Fibroblast of skin of scalp (primary cell): Measurements from ENCODE around the gene BCL7A. TPM values are rescaled to one million over a fixed set of nuclear protein-coding genes. Genes with fewer than 3 reads are reported as not detected.
"Not testable (repeated sequence)": the region's sequence is repeated elsewhere in the genome, so short reads cannot be mapped to it uniquely, and the experiment has no call there.

Source experiments
- DNase-seq: peaks from one replicate; pipeline ENCODE4 v3.0.0-alpha.2; 2013
- polyA plus RNA-seq, 2 experiments: library from polyadenylated mRNA; unstranded; fragments of 120-200 nt; gene quantifications; one replicate each; pipeline ENCODE4 v1.2.1, GENCODE V29; 2013; ENCODE audit not compliant: insufficient read length in 2 of 2

The BCL7A gene
- polyA plus RNA-seq (2013, experiment 1 of 2; ENCODE audit: insufficient read length): 6.9 TPM
- polyA plus RNA-seq (2013, experiment 2 of 2; ENCODE audit: insufficient read length): 7.6 TPM

DNA sequence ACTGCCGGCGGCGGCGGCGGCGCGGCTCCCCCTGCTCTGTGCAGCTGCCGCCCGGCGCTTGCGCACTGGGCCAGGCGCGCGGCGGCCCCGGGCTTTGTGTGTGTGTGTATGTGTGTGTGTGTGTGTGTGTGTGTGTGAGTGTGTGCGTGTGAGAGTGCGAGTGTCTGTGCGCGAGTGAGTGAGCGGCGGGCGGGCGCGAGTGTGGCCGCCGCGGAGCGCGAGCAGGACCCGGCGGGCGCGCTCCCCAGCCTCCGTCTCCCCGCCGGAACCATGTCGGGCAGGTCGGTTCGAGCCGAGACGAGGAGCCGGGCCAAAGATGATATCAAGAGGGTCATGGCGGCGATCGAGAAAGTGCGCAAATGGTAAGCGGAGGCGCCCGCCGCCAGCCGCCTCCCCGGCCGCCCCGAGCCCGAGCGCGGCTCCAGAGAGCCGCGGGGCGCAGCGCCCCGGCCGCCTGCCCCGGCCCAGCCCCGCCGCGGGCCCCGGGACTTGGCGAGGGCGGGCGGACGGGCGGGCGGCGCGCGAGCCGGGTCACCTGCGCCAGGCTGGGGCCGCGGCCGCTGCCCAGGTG, at the start of gene BCL7A:
Gene BCL7A, plus strand, starts transcription at position 63 of the 571 bp plus-strand sequence. Its CDS starts 208 bp downstream, at position 271.
- DNase-seq: peak; percentile 86

DNA sequence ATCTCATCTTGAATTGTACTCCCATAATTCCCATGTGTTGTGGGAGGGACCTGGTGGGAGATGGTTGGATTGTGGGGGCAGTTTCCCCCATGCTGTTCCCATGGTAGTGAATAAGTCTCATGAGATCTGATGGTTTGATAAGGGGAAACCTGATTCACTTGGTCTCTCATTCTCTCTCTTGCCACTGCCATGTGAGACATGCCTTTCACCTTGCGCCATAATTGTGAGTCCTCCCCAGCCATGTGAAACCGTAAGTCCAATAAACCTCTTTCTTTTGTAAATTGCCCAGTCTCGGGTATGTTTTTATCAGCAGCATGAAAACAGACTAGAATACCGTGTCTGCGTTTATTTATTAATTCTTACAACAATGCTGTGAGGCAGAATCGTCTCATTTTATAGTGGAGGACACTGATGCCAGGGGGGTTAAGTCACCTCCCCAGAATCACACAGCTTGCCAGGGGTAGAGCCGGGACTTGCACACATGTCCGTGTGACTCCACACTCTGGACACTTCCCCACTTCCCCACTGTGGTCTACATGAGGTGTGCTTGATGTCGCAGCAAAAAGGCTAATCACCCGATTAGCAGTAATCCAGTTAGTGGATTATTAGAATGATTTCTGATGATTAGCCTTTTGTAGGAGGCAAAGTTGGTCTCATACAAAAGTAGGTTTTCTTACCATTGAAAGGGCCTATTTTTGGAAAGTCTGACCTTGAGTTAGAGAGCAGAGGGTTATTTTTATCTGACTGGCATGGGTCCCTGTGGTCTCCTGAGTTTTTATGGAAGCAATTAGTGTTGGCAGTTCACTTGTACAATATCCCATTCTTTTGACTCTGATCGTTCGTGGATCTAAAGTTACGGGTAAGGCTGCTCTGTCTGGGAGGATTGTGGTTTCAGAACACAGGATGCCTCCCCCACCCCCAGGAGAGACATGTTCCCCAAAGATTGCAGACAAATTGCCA, 47.4 kb upstream of the BCL7A start:
- DNase-seq: no peak

DNA sequence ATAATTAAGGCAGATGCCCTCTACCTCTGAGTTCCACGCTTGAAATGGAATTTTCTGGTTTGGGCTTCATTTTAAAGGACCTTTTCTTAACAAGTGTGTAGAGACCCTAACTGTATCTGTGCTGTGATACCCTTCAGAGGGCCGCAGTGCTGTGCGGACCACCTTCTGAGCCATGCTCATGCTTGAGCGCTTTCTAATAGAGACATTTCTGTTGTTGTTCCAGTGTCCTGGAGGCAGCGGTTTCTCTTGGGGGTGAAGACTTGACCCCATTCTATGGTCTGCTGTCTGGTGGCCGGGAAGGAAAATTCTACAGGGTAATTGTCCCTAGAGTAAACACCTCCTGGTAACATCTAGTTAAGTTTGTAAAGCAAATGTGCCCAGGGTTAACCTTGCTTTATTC, 46.7 kb upstream of the BCL7A start:
- no peak for DNase-seq

DNA sequence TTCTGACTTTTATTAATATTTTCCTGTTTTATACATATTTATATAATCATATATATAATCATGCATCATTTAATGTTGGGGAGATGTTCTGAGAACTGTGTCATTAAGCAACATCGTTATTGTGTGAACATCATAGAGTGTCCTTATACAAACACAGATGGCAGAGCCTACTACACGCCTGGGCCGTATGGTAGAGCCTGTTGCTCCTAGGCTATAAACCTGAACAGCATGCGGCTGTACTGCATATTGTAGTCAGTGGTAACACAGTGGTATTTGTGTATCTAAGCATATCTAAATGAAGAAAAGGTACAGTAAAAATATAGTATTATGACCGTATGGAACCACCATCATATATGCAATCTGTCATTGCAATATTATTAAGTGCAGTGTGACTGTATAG, 44.7 kb upstream of the BCL7A start:
- no peak for DNase-seq

DNA sequence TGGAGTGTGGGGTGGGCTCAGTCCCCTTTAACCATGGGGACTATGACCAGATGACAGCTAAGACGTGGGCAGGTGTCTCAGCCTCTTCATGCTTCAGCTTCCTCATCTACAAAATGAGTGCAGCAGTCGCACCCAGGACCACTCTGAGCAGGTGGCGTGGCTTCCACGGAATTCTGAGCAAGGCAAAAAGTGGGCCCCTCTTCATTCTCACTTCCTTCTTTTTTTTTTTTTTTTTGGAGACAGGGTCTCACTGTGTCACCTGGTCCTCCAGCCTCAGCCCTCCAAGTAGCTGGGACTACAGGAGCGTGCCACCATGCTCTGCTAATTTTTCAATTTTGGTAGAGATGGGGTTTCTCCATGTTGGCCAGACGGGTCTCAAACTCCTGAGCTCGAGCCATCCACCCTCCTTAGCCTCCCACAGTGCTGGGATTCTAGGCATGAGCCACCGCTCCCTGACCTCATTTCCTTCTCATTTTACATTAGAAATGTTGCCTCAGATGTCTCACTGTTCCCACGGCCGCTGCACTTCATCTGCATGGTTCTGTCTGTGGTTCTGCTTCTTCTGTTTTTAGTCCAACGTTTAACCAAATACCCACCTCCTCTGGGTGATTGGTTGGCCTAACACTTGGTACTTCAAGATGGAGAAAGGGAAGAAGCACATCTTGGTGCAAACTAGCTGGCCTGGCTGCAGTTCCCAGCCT, 41.3 kb upstream of the BCL7A start:
- peak; percentile 45 for DNase-seq

DNA sequence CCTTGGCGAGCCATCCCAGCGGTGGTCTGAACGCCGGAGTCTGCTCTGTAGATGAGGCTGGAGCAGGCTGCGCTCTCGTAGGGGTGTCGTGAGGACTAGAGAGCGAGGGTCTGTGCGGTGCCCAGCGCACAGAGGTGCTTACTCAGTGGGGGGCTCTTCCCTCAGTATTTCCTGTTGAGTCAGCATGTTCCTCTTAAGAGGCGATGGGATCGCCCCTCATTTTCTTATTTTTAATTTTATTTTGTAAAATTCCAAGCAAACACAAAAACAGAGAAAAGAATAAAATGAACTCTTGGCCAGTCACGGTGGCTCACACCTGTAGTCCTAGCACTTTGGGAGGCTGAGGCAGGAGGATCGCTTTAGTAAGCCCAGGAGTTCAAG, 40.8 kb upstream of the BCL7A start:
- no peak for DNase-seq

DNA sequence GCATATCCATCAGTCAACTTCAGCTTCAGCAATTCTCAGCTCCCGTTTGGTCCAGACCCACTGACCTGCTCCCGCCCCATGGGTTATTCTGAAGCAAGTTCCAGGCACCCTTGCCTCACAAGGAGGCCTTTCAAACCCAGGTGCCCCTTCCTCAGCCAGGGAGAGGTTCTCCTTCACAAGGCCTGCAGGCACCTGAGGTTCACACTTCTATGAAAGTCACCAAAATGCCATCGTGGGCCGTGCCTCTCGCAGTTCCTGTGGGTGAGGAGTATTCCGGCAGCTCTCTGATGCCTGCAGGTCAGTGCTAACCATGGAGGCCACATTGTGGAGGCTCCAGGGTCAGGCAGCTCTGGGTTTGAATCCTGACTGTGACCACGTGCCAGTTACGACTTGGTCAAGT, 40.2 kb upstream of the BCL7A start:
- no peak for DNase-seq

DNA sequence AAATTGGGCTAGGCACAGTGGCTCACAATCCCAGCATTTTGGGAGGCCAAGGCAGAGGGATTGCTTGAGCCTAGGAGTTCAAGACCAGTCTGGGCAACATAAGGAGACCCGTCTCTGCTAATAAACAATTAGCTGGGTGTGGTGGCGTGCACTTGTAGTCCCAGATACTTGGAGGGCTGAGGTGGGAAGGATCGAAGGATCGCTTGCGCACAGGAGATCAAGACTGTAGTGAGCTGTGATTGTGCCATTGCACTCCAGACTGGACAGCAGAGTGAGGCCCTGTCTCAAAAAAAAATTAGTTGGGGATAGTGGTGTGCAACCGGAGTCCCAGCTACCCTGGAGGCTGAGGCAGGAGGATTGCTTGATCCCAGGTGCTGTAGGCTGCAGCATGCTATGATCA, 38.7 kb upstream of the BCL7A start:
- no peak for DNase-seq

DNA sequence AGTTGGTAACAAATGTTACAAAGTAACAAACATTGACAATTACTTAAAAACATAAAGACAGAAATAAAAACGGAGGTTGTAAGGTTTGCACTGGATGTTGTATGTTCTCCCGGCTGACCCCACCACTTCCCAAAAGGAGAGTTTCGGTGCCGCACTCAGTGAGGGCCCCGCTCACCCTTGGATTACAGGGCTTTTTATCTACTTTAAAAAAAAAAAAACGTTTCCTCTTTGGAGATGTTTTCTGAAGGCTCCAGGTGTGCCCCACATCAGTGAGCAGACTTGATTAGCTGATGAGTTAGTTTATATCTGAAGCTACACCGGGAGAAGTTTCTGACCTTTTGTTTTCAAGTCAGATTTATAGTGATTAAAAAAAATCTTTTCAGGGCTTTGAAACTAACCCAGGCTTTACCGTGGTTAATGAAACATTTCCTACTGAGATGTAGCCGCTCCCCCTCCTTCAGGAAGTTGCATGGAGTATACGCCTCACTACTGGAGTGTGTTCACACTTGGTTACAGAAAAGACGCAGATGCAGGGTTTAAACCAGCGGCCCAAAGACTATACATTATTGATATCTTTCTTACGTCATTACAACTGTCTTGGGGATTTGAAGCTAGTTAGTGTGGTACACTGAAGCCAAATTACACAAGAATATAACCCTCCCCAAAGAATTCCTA, 38.0 kb upstream of the BCL7A start:
- DNase-seq: no peak

DNA sequence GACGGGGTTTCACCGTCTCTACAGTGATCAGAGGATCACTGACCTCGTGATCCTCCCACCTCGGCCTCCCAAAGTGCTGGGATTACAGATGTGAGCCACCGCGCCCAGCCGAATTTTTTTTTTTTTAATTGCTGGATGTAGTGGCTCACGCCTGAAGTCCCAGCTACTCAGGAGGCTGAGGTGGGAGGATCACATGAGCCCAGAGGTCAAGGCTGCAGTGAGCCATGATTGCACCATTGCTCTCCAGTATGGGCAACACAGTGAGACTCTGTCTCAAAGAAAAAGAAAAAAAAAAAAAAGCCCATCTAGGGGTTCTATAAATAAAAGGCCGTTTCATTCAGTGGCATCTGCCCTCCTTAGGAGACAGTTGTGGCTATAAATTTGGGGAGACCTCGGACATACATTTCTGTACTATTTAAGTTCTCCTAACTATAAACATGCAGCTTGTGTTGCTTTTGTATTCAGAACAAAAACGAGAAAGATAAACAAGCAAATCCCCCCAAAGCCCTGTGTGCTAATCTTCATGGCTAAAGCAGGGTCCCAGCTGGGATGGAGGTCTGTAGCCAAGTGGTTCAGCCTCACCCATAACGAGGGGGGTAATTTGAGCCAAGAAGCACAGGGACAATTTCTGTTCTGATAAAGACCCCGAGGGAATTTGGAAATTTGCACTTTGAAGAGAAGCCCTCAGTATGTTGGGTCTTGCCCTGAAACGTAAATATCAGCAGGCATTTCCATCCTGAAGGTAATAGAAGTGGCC, 35.0 kb upstream of the BCL7A start:
- no peak for DNase-seq

DNA sequence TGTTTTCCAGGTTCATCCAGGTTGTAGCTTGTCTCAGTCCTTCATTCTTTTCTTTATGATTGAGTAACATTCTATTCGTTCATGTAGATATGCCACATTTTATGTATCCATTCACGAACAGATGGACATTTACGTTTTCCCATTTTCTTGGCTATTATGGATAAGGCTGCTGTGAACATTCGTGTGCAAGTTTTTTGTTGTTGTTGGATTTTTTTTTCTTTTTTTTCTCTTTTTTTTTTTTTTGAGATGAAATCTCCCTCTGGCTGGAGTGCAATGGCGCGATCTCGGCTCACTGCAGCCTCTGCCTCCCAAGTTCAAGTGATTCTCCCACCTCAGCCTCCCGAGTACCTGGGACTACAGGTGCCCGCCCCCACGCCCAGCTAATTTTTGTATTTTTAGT, 33.2 kb upstream of the BCL7A start:
- not testable (repeated sequence) for DNase-seq

DNA sequence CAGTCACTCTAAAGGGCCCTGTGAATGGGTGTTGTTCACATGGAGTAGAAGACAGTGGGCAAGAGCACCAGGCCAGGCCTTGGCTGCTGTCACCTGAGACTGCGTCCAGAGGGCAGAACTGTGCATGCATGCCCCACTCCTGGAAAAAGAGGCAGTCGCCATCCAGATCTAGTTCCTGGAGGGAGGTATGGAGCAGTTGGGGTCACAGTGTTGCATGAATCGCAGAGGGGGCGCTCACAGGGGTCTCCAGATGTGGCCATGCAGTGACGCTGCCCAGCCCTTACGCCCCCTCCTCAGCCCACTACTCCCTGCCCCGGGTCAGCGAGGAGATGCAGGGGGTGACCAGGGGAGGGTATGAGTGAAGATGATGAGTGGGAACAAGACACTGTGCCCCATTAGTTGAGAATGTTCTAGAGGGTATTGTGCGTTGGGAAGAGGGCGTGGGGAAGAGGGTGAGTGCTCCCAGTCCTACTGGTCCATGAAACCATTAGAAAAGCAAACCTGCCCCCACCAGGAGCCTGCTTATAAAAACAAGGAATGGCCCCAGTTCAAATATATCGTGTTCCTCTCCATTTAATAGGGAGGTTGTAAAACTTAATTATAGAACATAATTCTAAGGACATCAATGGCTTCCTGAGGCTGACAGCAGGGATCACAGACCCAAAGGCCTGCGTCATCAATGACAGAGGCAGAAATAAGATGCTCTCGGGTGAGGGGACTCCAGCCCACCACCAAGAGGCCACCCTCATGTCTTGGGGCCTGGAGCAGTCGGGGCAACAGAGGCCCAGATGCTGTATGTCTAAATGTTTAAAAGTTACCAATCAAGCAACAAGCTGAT, 32.2 kb upstream of the BCL7A start:
- no peak for DNase-seq

DNA sequence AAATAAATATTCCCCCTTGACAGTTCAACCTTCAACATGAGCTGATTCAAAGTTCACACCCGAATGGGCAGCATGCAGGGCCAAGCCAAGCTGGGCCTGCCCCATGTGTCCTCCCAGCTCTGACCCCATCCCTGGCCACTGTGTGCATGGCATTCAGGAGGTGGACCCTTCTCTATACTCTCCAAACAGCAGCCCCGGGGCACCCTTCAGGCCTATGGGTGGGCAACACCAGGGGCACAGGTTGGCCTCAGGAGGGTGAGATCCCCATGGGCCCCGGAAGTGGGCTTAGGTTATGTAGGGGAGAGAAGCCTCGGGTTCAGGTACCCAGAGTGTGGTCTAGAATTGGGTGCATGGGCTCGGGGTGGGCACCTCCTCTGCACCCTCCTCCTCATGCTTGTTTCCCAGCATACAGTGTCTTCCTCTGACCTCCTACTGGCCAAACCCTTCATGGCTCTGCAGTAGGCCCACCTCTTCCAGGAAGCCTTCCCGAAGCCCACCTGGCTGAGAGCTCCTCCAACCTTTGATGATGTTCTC, 31.5 kb upstream of the BCL7A start:
- DNase-seq: no peak

DNA sequence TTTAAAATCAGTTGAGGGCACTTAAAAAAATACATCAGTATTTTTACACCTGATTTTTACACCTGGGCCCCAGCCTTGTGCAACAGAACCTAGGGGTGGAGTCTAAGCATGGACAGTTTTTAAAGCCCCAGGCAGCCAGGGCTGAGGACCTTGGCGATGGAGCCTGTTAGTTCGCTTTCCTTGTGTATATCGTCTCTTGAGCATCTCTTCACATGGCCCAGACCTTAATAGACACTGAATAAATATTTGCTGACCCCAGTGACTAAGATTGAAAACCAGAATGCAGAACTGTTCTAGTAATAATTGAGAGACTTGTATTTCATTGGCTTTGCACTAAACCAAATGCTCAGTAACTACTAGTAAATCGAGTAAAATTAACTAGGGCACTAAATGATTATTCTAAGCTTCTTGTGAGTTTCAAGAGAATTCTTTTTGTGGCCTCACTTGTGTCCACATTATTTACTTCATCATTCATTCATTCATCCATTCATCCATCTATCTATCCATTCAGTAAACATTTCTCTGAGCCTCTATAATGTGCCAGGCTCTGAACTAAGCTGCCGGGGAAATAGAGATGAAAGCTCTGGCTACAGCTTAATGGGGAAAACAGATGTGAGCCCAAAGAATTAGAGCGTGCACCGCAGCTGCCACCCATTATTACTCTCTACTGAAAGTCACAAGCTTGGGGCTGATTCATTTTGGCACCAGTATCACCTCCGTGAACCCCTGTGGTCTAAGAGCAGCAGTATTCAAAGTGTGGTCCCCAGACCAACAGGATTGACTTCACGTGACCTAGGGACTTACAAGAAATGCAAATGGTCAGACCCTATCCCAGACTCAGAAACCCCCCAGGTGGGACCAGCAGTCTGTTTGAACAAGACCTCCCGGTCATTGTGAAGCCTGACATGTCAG, 30.7 kb upstream of the BCL7A start:
- DNase-seq: no peak

DNA sequence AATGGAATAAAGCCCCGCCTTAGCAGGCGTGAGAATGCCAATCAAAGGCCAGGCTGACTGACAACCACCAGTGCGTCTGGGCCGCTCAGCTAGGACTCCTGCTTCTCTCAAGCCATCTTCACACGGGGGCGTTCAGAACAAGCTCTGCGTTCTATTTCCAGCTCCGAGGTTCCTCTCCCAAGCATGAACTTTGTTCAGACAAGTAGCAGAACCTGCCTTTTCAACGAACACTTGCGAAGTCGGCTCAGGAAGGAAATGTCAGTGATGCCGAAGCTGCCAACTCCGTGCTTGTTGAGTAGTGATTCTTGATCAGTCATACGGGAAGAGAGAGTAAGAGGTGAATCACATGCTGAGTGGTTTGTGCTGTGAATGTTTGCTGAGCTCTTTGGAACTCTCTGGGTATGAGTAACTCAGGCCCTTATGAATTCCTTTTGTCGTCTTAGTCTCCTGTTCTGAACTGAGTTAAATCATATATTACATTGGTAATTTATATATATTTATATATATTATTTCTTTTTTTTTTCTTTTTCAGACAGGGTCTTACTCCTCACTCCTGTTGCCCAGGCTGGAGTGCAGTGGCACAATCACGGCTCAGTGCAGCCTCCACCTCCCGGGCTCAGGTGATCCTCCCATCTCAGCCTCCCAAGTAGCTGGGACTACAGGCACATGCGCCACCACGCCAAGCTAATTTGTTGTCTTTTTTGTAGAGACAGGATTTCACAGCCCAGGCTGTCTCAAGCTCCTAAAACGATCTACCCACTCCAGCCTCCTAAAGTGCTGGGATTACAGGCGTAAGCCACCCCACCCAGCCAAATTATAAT, 29.4 kb upstream of the BCL7A start:
- peak; percentile 94 for DNase-seq

DNA sequence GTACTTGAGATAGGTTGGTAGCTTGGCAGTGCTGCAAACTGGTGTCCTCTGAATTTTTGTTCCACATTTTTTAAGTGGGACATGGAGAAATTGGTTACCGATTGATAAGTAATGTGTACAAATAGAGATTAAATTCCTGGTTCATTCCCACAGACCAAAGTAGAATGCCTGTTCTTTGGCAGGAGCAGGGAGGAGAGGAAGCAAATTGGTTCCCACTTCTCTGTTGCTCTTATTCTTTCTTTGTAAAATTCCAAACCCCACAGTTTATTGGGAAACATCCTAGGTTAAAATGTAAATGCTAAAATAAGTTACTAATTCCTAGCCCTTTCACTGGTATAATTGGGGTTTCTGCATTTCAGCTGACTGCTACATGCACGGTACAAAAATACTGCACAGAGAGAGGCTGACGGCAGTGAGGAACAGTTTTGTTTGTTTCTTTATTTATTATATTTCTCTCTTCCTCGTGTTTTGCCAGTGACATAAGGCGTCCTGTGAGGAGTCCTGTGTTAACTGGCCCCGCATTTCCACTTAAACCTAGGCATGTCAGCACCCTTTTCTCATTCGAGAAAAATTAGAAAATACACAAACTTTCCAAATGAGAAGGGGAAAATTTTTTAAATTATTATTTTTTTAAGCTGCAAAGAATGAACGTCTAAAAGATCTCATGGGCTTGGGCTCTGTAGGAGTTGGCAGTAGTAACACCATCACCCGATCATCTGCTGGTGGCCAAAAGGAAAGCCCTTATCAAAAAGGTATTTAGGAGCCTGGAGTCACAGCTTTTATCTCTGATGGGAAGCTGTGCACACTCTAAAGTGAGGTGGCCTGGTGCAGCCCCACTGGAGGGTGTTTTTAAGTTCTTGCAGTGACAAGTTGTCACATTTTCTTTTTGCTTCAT, 25.4 kb upstream of the BCL7A start:
- no peak for DNase-seq

DNA sequence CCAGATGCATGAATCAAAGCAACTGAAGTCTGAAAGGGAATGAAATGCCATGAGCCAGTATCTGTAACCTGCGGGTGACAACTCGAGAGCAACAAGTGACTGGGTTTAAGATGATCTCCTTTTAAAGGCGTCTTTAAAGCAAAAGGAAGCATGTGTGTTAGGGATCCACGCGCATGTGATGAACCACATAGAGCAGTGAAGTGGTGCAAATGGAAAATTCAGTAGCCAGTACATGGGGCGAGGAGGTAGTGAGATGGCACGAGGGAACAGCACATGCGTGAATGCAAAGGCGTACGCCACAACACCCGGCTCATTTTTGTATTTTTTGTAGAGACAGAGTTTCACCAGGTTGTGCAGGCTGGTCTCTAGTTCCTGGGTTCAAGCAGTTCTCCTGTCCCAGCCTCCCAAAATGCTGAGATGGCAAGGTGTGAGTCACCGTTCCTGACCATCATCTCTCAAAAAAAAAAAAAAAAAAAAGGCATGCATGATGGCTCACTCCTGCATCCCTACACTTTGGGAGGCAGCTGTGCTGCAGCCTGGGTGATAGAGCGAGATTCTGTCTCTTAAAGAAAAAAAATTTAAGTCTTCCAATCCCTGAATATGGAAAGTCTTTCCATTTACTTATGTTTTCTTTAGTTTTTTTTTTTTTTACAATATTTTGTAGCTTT, 24.6 kb upstream of the BCL7A start:
- DNase-seq: peak; percentile 12
